Left cardiac atrium (tissue), 4 donors: ENCODE results near the gene NDUFV2. TPM values are rescaled to one million over a fixed set of nuclear protein-coding genes. Genes with fewer than 3 reads are reported as not detected.

ENCODE experiments used
- ATAC-seq, 2 donors: fragments of 200-7000 bp; cut with Tn5 transposase; one replicate each; pipeline ENCODE4 v1.9.1; 2020; ENCODE audit warnings: mild to moderate bottlenecking in 2 of 2, moderate library complexity in 2 of 2
- DNase-seq: peaks from one replicate; pipeline ENCODE4 v3.0.0-alpha.2; 2020
- intact Hi-C, 2 donors: fragments of 100-400 bp; cut with DNase I; formaldehyde crosslinking; loops; one replicate each; pipeline versions ENCODE4 v1.14.1 to v1.15.1; 2022 to 2023
- total RNA-seq, 2 donors: library from RNA; stranded (reverse); fragmentation: NEBNext Ultra II Directional; extraction: Animal tissue kit (Norgen Biotek cat#: 25700); gene quantifications; one replicate each; pipeline ENCODE4 v1.2.1, GENCODE V29; 2021
- donor health status: DM: no; HTN: yes; CAD: no.
- donor health status: DM: no; HTN: yes; CAD: no; lungs with severe emphysema.
- donor health status: DM: yes; HTN: yes; CAD: no.
- donor health status: Dilated cardiomyopathy.

Gene NDUFV2
- total RNA-seq, 2 donors from 2014 or later, result 285 to 318 TPM

DNA sequence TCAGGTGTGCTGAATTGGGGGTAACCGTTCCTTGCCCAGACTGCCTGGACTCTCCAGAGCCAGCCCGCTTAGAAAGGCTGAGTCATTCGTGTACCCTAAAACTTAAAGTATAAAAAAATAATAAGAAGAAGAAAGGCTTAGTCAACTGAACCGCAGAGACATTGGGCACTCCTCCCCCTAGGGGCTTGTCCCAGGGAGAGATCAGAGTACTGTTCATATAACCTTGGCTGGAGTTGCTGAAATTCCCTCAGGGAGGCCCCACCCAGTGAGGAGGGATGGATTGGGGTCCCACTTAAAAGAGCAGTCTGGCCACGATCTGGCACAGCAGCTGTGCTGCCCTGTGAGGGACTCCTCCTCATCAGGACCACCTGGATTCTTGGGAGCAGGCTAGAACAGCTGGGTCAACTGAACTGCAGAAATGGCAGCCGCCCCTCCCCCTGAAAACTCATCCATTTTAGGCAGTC lies 71.3 kb downstream of the NDUFV2 start:
- intact Hi-C loops, result no loop called here
- DNase-seq, result no peak
- ATAC-seq, result peak; percentile 12 to 18

DNA sequence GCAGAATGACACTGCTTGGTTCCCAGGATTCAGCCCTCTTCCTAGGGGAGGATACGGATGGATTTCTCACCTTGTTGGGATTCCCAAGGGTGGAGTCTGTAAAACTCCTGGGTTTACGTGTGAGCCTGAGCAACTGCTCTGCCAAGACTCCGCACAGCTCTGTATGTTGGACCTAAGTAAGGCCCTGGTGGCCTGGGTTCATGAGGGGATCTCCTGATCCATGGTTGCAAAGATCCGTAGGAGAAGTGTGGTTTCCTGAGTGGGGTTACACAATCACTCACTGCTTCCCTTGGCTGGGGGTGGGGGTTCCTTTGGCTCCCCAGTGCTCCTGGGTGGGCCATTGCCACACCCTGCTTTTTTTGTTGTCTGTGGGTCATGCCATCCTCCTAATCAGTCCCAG lies 71.8 kb downstream of the NDUFV2 start:
- intact Hi-C loops, result no loop called here

DNA sequence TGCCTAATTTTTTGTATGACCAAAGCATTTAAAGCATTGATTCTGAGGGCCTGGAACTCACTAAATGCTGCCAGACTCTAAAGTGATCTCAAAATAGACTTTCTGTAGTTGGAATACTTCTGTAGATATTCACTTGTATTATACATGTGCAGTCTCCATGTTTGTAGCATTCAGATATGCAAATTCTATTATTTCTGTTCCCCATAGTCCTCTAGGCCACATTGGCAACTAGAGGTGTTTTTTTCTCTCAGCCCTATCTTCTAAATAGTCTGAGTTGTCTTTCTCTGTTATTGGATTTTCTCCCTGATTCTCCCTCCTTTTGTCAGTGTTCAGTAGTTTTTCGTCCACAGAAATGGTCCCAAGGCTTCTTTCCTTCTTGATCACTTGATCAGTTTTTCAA lies 72.6 kb downstream of the NDUFV2 start:
- no peak for DNase-seq
- intact Hi-C loops, result no loop called here
- no peak for ATAC-seq

More for the DNA sequence above, 71.8 kb downstream of the NDUFV2 start:
- ATAC-seq (peak in 1 of 2 donors; percentile 35), DNase-seq (no peak)

DNA sequence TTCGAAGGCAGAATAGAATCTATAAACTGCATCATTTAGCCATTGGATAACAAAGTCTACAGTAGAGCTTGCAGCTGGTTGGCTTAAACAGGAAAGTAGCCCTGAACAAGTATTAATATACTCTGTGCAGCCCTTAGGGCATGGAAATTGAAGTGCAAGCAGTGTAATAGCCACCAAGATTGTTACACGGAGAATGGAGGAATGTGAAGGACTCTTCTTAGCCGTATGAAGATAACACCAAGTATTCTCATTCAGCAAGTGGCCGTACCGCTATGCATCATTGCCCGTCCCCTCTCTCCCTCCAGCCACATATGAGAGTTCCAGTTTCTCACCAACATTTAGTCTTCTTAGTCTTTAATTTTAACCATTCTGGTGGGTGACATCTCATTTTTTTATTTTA lies 74.5 kb downstream of the NDUFV2 start:
- DNase-seq (no peak), ATAC-seq (no peak)
- intact Hi-C loops, result no loop called here

DNA sequence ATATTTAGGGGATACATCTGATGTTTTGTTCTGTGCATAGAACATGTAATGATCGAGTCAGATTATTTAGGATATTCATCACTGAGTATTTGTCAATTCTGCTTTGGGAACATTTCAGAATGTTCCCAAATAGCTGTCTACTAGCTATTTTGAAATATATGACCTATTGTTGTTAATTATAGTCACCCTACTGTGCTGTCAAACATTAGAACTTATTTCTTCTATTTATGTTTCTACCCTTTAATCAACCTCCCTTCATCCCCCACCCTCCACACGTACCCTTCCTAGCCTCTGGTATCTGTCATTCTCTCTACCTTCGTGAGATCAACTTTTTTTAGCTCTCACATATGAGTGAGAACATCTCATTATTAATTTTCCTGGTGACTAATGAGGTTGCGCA lies 75.0 kb downstream of the NDUFV2 start:
- DNase-seq (no peak), ATAC-seq (no peak)
- intact Hi-C loops, result no loop called here

DNA sequence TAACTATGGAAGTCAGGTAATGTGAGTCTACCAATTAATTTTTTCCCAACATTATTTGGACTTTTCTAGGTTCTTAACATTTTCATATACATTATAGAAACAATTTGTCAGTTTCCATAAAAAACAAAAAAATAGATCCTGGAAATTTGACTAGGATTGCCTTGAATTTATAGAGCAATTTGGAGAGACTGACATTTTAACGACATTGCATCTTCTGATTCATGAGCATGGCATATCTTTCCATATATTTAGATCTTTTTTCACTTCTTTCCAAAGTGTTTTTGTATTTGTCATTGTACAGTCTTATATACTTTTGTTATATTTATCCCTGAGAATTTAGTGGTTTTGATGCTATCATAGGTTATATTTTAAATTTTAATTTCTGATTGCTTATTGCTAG lies 76.1 kb downstream of the NDUFV2 start:
- no peak for ATAC-seq
- no peak for DNase-seq
- intact Hi-C loops, result no loop called here

DNA sequence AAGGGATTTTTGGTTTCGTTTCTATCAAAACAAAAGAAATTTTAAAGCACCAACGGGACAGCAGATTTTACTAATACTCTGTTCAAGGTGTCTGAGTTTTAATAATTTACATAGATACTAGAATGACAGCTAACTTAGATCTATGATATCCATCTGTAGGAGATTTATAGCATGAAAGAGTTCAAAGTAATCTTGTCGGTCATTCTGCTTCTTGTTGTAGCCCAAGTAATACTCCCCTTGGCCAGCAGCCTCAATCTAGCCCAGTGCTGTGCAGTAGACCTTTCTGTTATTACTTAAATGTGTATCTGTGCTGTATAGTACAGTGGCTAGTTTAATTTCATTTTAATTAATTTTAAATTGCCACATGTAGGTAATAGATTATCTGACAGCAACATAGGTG lies 78.8 kb downstream of the NDUFV2 start:
- DNase-seq, result no peak
- no peak for ATAC-seq
- intact Hi-C loops, result no loop called here

DNA sequence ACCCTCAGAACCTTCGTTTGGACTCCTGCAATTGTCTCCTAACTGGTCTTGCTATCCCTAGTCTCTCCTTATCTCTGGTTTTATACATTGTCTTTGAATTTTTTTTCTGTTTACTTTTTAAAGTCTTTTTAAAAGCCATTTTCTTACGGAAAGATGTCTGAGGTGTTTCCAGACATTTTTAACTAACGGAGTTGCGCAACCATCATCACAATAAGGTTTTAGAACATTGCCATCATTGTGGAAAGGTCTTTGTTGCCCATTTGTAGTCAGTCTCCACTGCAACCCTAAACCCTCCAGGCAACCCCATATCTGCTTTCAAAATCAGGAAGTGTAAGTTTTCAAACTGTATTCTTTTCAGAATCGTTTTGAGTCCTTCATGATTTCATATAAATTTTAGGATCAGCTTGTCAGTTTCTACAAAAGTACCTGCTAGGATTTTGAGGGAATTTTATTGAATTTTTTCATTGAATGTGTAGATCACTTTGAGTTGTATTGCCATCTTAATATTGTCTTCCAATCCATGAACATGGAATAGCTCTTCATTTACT lies 80.4 kb downstream of the NDUFV2 start:
- no peak for ATAC-seq
- intact Hi-C loops, result no loop called here
- DNase-seq, result no peak

Other genes starting within 250 kb of the NDUFV2 start
- gene ANKRD12, start 34.1 kb downstream of the NDUFV2 start, total RNA-seq, result 10 to 100 TPM; 45.6 to 51.5 TPM
- gene TWSG1, start 232.1 kb downstream of the NDUFV2 start, total RNA-seq, result 10 to 100 TPM; 15.1 to 15.4 TPM